HL-60/S4 treated with phorbol 12-myristate 13-acetate at 8.2 ng/mL for 4 days and 3 days (cell line): ENCODE data around the gene CSNK1G3.
"Not testable (repeated sequence)": the region's sequence is repeated elsewhere in the genome, so short reads cannot be mapped to it uniquely, and the experiment has no call there.

Experiments used
- in situ Hi-C: fragments of 300-500 bp; cut with MboI; formaldehyde crosslinking; loops from 2 replicates; pipeline ENCODE4 v1.15.0; 2022; ENCODE audit warnings: low sequenced_read_pairs

The CSNK1G3 gene

DNA sequence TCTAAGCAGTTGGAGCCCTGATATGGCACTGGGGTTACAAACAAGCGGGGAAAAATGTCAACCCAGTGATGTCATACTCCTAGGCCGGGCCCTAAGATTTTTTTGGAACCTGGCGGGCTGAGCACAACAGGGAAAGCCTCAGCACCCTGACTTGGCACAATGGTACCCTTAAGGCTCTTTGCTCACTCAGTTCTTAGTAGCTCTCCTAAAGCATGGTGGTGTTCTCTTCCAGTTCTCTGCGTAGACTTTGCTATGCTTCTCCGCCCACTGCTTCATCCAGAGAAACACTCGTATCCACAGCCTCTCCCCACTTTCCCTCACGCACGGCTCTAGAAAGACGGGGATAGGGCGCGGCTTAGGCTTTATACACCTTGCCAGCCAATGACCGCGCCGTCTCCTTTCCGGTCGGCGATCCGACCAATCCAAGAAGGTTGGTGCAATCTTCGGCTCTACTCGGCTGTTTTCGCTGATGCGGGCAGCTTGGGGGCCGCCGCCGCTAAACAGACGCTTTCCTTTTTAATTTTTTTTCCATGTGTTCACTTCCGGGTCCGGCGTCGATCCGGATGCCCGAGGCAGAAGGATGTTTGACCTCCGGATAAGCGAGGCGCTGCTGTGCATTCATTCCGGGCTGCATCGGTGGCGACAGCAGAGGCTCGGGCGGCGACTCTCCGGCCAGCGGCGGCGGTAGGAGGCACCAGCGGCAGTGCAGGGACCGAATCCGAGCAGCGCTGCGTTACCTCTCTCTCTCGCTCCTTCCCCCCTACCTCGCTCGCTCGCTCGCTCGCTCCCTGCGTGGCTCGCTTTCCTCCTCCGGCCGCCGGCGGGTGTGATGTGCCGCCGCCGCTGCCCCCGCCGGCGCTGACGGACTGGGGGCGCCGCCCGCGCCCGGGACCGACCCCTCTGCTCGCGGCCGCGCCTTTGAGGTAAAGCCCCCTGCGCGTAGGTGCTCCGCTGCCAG, at the start of gene CSNK1G3:
CSNK1G3 (plus strand) TSS at position 530 of the 958 bp plus-strand sequence. CDS start 33,487 bp downstream, outside the sequence.
- in situ Hi-C loops, result no loop called here

DNA sequence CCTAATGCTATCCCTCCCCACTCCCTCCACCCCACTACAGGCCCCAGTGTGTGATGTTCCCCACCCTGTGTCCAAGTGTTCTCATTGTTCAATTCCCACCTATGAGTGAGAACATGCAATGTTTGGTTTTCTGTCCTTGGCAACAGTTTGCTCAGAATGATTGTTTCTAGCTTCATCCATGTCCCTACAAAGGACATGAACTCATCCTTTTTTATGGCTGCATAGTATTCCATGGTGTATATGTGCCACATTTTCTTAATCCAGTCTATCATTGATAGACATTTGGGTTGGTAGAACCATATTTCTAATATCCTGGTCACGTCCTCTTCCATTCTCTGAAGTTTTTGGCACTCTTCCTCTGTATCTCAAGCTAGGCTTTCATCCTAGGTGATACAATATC, 45.1 kb upstream of the CSNK1G3 start:
- in situ Hi-C loops, result not testable (repeated sequence)

DNA sequence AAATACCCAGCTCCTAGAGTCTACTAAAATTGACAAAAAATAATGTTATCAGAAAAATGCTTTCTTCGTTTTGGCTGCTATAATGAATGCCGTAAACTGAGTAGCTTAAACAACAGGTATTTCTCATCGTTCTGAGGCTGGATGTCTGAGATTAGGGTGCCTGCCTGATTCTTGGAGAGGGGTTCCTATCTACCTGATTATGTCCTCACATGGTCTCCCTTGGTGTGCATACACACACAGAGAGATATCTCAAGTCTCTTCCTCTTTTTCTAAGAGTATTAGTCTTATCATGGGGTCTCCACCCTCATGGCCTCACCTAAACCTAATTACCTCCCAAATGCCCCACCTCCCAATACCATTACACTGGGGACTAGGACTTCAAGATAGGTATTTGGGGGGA, 40.6 kb upstream of the CSNK1G3 start:
- in situ Hi-C loops, result no loop called here

DNA sequence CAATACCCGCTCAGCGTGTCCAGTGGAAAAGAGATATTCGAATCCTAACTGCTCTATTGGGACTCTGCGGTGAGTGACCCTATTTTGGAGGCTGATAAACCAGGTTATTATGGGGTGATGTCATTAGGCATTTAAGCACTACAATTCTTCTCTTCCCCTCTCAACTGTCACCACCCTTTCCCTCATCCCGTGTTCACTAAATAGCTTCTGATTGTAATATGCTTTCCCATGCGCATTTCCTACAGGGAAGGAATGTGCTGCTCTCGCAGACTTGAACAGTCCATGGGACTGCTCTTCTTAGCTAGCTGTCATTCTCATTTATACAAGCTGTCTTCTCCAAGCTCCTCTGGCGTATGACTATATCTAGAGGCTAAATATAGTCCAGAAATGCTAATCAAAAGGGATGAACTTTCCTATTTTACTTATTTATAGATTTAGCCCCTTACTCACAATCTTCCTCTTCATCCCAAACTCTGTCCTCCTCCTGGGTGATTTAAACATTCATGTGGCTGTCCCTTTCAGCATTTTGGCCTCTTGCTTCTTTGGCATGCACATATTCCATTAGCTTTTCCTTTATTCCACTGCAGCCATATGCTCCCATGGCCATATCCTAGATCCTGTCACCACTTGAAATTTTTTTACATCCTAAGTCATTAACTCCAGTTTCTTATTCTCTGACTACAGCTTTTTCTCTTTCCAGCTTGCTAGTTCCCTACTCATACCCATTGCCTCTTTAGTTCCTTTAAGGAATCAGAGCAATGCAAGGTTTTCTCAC, 39.6 kb upstream of the CSNK1G3 start:
- in situ Hi-C loops, result no loop called here

DNA sequence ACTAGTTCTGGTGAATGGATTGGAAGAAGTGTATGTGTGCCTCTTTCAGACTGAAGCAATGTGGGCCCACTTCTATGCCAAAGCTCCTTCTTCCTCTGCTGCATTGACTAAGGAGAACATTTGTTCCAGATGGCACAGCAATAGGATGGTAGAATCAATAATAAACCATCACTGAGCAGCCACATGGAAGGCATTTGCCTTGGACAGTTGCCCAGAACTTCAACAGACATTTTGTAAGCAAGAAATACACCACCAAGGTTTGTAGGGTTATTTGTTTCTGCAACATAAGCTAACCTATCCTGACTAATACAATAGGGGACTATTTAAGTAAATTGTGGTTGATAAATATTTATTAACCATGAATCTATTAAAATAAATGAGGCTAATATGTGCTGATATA, 37.7 kb upstream of the CSNK1G3 start:
- in situ Hi-C loops, result no loop called here

DNA sequence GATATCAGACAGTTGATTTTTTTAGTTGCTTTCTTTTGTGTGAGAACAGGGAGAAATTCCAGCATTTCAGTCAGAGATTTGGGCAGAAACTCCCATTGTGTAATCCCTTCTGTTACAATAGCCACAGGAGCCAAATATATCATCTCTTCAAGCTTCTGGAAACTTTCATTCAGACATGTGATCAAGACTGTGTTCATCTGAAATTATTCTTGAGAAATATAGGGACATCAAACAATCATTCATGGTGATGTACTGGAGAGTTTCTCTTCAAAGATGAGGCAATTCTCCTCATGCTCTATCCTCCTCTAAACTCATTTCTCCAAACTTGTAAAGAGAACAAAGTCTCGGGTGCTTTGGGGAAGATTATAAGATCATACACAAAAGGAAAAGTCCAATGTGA, 35.2 kb upstream of the CSNK1G3 start:
- in situ Hi-C loops, result no loop called here

DNA sequence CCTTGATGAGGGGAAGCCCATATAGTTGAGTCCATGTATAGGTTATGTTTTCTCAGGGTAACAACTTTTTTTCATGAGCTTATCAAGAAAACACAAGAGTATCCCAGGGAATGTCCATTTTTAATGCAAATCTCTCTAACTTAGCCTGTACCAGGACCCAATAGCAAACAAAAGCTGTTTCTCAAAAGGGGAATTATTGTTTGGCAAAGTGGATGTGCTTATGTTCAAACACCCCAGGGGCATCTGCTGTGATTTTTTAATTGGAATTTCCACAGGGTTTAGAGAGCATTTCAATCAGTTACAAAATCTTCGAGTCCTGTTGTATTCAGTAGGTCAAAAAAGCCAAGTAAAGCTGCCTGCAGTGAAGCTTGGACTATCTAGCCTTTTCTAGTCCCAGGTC, 33.4 kb upstream of the CSNK1G3 start:
- in situ Hi-C loops, result no loop called here

DNA sequence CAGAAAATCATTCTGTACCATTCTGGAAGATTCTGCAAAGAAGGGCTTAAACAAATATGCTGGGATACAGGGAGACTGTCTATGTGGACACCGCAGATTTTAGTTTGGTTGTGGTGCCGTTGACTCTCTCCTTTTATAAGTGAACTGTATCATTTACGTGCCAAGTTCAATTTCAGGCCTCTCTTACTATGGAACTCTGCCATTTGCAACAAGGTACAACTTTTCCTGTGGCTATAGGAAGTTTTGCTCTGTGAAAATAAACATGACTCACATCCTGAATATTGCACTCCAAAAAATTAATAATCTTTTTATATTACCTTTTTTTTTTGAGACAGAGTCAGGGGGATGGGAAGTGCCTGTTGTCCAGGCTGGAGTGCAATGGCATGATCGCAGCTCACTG, 29.7 kb upstream of the CSNK1G3 start:
- in situ Hi-C loops, result no loop called here

DNA sequence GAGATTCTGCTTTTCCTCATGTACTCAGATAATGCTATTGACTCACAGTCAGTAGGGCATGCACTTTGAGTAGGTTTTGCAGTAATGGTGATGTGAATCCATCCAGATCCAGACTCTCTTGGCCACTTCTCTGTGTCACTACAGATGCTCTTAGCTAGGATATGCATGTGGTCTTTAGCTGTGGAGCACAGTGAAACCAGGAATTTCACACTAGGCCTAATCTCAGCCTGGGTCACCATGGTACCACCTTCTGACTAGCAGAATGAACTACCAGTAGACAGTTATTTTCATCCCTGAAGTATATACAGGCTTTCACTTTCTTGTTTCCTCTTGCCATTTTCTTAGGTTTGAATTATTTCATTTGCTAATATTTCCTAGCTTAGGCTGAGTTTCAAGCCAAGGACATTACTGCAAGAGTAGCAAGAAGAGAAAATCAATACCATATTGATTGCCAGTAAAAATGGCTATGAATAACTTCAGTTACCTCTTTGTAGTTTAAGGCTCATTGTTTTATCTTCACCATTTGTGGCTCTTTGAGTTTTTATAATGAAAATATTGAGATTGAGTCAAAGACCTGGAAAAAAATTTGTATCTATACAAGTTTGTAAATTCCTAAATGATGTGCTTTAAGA, 28.4 kb upstream of the CSNK1G3 start:
- in situ Hi-C loops, result no loop called here

DNA sequence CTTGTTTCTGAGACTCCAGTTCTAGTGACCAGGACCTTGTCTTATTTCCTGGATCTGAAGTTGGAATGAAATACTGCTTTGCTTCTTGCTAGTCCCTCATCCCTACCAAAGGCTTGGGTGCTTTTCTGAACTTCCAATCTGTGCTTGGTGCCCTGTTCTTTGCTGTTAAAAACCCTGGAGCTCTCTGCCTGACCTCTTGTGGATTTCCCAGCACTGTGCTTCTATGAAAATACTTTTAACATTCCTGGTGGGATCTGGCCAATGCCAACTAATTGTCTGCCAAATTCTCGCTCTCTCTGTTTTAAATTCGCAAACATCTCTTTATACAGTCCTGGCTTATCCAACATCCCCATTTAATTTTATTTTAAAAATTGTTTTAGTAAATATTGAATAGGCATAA, 26.7 kb upstream of the CSNK1G3 start:
- in situ Hi-C loops, result no loop called here

DNA sequence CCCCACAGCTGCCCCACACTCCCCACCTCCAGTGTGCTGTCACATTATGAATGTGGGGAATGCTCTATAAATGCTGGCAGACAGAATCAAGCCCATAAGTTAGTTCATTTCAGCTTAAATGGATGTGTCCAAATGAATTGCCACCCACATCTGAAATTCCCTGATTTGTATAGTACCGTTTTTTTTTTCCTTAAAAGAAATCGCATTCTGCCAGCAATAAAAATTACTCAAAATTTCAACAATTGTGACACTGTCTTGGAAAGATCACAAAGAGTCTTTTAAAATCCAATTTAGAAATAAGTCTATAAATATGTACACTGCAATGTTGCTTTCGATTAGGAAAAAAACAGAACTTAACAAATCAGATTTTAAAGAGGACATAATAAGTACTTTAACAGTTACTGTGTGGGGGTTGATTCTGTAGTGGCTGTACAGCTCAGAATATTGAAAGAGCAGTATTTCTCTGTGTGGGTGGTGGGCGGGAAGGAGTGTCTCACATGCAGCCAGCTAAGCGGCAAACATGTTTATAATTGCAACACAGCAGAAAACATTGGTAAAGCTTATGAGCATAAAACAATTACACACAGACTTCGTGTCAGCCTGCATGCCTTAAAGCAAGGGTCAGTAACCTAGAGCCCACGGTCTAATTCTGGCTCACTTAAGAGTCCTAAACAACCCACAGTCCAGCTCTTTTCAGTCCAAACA, 24.9 kb upstream of the CSNK1G3 start:
- in situ Hi-C loops, result no loop called here

DNA sequence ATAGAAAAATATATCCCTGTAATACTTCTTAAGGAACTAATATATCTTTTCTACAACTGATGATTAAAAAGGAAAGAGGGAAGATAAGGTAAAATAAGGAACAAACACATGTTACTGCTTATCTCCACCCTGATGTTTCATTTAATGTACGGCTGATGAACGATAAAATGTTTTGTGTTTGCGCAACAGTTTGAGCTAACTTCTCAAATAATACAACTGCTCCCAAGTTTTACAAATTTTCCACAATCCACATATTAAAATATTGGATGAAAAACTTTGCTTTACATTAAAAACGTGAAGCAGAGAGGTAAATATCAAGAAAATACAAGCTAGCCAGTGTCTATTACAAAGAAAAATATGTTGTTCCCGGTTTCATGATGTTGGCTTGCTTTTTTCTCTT, 21.0 kb upstream of the CSNK1G3 start:
- in situ Hi-C loops, result no loop called here

DNA sequence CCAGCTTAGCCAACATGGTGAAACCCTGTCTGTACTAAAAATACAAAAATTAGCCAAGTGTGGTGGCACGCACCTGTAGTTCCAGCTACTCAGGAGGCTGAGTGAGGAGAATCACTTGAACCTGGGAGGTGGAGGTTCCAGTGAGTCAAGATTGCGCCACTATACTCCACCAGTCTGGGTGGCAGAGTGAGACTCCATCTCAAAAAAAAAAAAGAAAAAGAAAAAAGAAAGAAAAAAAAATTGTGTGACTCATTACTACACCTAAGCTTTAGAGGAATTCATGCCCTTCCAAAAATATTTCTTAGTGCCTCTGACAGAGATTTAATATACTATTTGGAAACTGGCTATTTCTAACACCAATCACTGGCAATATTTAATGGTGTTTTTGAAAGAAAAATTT, 16.8 kb upstream of the CSNK1G3 start:
- in situ Hi-C loops, result not testable (repeated sequence)

DNA sequence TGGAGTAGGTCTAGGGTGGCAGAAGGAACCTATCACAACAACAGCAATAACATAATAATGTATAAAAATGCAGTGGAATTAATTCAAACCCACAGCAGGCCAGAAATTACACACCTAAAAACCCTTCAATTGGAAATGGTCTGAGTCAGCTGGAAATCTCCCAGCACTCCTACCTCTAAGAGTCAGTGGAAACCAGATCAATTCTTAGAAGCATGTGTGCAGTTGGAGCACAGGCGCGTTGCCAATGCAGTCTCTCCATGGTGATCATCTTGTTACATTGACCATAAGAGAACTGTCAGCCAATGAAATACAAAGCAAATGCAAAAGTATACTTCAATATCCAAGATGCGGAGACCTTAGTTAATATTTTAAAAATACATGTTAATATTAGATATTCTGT, 15.1 kb upstream of the CSNK1G3 start:
- in situ Hi-C loops, result no loop called here

DNA sequence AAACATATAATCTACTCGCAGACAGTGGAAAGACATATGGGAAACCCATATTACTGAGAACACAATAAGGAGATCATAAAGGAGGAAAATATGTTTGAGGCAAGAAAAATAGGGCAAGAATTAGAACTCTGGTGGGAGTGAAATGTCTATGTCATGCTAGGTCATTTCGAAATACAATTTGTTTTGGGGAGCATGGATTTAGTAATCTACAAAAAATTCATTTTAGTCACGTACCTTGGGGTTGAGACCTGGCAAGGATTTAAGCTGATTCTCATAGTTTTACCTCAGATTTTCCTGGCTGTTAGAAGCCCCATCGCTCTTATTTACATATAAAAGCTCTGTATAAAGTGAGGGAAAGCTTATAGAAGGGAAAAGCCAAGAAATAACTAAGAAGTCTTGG, 11.5 kb upstream of the CSNK1G3 start:
- in situ Hi-C loops, result no loop called here

DNA sequence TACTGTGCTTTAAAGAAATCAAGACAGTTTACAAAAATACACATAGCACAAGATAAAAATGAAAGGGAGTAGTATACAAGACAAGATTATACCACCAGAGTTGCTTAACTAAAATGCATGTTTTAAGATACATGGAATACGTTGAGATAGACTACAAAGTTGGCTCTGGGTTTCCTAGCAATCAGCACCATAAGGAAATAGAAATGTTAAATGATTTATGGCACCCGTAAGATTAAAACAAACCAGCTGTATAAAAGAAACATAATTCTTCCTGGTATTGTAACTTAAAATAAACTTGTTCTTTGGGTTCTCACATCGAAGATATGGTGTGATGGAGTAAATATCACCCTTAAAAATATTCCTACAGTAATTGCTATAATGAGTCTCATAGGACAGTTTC, 9.9 kb upstream of the CSNK1G3 start:
- in situ Hi-C loops, result no loop called here

DNA sequence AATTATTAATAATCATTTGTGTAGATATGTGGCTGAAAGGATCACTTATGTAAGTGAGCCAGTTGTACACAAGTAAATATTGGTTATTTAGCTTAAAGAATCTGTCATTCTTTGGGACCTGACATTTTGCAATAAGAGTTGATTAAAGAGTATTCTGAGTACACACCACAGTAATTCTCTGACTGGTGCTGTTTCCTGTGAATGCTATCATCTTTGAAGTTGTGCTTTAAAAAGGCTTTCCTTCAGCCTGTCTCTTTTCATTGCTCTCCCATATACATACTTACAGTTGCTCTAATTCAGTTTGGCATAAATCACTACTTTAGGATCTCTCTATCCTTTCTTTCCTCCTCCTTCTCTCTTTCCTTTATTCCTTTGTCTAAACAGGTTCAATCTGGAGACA, 8.7 kb upstream of the CSNK1G3 start:
- in situ Hi-C loops, result no loop called here

DNA sequence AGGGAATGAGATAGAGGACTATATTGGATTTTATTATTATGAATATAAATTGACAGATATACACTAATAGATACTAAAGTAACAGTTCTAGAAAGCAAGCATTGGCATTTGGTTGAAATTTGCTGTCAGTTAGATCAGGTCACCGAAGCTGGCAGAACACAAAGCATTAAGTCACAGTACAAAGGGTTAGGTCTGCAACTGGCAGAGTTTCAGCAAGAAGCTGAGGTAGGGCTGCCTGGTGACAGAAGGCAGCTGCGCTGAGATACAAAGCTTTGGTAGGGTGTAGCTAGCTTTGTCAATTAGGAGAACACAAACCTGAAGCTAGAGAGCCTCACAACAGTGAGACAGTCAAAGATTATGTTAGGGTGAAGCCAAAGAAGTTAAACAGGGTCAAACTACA, 6.3 kb upstream of the CSNK1G3 start:
- in situ Hi-C loops, result no loop called here

DNA sequence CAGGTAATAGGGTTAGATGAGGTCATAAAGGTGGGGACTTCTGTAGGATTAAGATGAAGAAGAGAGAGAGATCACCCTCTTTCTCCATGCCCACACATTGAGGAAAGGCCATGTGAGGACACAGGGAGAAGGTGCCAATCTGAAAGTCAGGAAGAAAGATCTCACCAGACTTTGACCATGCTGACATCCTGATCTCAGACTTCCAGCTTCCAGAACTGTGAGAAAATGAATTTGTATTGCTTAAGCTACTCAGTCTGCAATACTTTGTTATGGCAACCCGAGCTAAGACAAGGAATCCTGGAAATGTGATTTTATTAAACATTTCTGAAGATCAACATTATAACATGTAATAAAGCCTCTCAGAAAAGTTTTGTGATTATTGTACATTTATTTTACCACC, 3.5 kb upstream of the CSNK1G3 start:
- in situ Hi-C loops, result no loop called here

DNA sequence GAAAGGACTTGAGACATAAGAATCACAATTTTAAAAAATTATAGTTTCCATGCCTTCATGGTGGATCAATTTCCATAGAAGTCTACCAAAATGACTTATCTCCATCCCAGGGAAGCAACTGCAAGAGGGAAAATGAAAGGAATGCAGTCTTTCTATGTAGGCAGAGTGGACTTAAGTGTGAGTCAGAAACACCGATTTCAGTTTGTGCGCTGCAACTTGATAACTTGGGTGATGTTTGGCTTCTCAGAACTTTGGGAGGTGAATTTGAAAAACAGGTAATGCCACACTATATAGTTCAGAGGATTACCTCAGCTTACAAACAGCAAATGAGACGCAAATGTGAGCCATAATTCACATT, 708 bp upstream of the CSNK1G3 start:
- in situ Hi-C loops, result no loop called here
